NB4 (cell line): ENCODE measurements around the gene MYO16.

ENCODE experiments used
- POLR2A ChIP-seq: IDR thresholded peaks from 2 replicates; pipeline ENCODE4 v1.6.1; 2011; ENCODE audit warnings: mild to moderate bottlenecking; ENCODE audit not compliant: insufficient read length; ENCODE audit errors: extremely low read depth
- TF ChIP-seq, protein P1 (sequence below): IDR thresholded peaks from one replicate; pipeline ENCODE4 v1.5.1; 2012; ENCODE audit warnings: low read depth, low read length
- TF ChIP-seq, protein P2 (sequence below): IDR thresholded peaks from 2 replicates; pipeline ENCODE4 v1.6.1; 2011; ENCODE audit warnings: low read depth, low read length

GRCh38 chr13:108968566-108968965, 339.2 kb downstream of the MYO16 start:
- TF ChIP-seq, protein P1, sequence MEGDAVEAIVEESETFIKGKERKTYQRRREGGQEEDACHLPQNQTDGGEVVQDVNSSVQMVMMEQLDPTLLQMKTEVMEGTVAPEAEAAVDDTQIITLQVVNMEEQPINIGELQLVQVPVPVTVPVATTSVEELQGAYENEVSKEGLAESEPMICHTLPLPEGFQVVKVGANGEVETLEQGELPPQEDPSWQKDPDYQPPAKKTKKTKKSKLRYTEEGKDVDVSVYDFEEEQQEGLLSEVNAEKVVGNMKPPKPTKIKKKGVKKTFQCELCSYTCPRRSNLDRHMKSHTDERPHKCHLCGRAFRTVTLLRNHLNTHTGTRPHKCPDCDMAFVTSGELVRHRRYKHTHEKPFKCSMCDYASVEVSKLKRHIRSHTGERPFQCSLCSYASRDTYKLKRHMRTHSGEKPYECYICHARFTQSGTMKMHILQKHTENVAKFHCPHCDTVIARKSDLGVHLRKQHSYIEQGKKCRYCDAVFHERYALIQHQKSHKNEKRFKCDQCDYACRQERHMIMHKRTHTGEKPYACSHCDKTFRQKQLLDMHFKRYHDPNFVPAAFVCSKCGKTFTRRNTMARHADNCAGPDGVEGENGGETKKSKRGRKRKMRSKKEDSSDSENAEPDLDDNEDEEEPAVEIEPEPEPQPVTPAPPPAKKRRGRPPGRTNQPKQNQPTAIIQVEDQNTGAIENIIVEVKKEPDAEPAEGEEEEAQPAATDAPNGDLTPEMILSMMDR = no peak
- no peak for TF ChIP-seq POLR2A
- TF ChIP-seq, protein P2, sequence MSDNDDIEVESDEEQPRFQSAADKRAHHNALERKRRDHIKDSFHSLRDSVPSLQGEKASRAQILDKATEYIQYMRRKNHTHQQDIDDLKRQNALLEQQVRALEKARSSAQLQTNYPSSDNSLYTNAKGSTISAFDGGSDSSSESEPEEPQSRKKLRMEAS = no peak
